Stimulated activated memory B cell treated with anti-CD40 and anti-IgM and Interleukin-4, amounts not matched to agents 10 μg/mL and 1 μg/mL and 100 μg/mL, for 72 hours (primary cell): ENCODE results near the gene KCNJ9.
"Not testable (repeated sequence)": the region's sequence is repeated elsewhere in the genome, so short reads cannot be mapped to it uniquely, and the experiment has no call there.

Source experiments
- ATAC-seq: fragments of 150-1000 bp; cut with Tn5 transposase; 2 replicates; pipeline ENCODE4 v1.10.0; 2021
- H3K27ac Mint-ChIP-seq: one replicate; pipeline ENCODE4 v1.8.0; 2022; ENCODE audit warnings: mild to moderate bottlenecking, mixed read lengths
- H3K27me3 Mint-ChIP-seq: one replicate; pipeline ENCODE4 v1.8.0; 2022; ENCODE audit warnings: mixed read lengths
- H3K36me3 Mint-ChIP-seq: one replicate; pipeline ENCODE4 v1.8.0; 2022; ENCODE audit warnings: mixed read lengths
- H3K4me1 Mint-ChIP-seq: one replicate; pipeline ENCODE4 v1.8.0; 2022; ENCODE audit warnings: mixed read lengths
- H3K4me3 Mint-ChIP-seq: one replicate; pipeline ENCODE4 v1.8.0; 2022; ENCODE audit warnings: mild to moderate bottlenecking, moderate library complexity, mixed read lengths
- H3K9me3 Mint-ChIP-seq: one replicate; pipeline ENCODE4 v1.8.0; 2022; ENCODE audit warnings: mixed read lengths

KCNJ9 gene

GRCh38 chr1:160117709-160118183 is 36.4 kb downstream of the KCNJ9 start:
- Mint-ChIP-seq H3K36me3 (no peaks in the 10 kb centered on the region), H3K27me3 (peaks cover 60% of the 10 kb centered on the region), H3K9me3 (no peaks in the 10 kb centered on the region), H3K27ac (no peak overlapping the region), H3K4me3 (no peak overlapping the region), H3K4me1 (no peaks in the 10 kb centered on the region)
- no peak for ATAC-seq

GRCh38 chr1:160118928-160119327 is 37.6 kb downstream of the KCNJ9 start:
- ATAC-seq: no peak
- H3K27ac Mint-ChIP-seq: no peak overlapping the region
- no peaks in the 10 kb centered on the region for H3K36me3 Mint-ChIP-seq
- no peak overlapping the region for H3K4me3 Mint-ChIP-seq
- no peaks in the 10 kb centered on the region for H3K9me3 Mint-ChIP-seq
- H3K4me1 Mint-ChIP-seq: no peaks in the 10 kb centered on the region
- H3K27me3 Mint-ChIP-seq: peaks cover 54% of the 10 kb centered on the region

GRCh38 chr1:160120797-160121196 is 39.5 kb downstream of the KCNJ9 start:
- Mint-ChIP-seq H3K27ac (no peak overlapping the region), H3K9me3 (no peaks in the 10 kb centered on the region), H3K27me3 (peaks cover 37% of the 10 kb centered on the region), H3K36me3 (no peaks in the 10 kb centered on the region), H3K4me1 (no peaks in the 10 kb centered on the region), H3K4me3 (no peak overlapping the region)
- ATAC-seq: no peak

GRCh38 chr1:160121388-160121787 is 40.0 kb downstream of the KCNJ9 start:
- no peak for ATAC-seq
- Mint-ChIP-seq H3K4me1 (no peaks in the 10 kb centered on the region), H3K27me3 (peaks cover 31% of the 10 kb centered on the region), H3K27ac (no peak overlapping the region), H3K36me3 (no peaks in the 10 kb centered on the region), H3K4me3 (no peak overlapping the region), H3K9me3 (no peaks in the 10 kb centered on the region)

- no peak for ATAC-seq
- H3K27ac Mint-ChIP-seq: no peak overlapping the region
Observed at GRCh38 chr1:160122978-160123495, 41.7 kb downstream of the KCNJ9 start.

GRCh38 chr1:160123726-160124125 is 42.4 kb downstream of the KCNJ9 start:
- Mint-ChIP-seq H3K4me1 (no peaks in the 10 kb centered on the region), H3K36me3 (no peaks in the 10 kb centered on the region), H3K27me3 (peaks cover 15% of the 10 kb centered on the region), H3K4me3 (no peak overlapping the region), H3K27ac (no peak overlapping the region), H3K9me3 (no peaks in the 10 kb centered on the region)
- ATAC-seq: no peak

More at GRCh38 chr1:160122978-160123495, 41.7 kb downstream of the KCNJ9 start:
- H3K9me3 Mint-ChIP-seq: no peaks in the 10 kb centered on the region
- no peak overlapping the region for H3K4me3 Mint-ChIP-seq
- no peaks in the 10 kb centered on the region for H3K4me1 Mint-ChIP-seq
- no peaks in the 10 kb centered on the region for H3K36me3 Mint-ChIP-seq
- peaks cover 22% of the 10 kb centered on the region for H3K27me3 Mint-ChIP-seq

GRCh38 chr1:160124705-160125478 is 43.6 kb downstream of the KCNJ9 start:
- Mint-ChIP-seq H3K4me1 (no peaks in the 10 kb centered on the region), H3K27ac (no peak overlapping the region), H3K9me3 (no peaks in the 10 kb centered on the region), H3K4me3 (no peak overlapping the region), H3K36me3 (no peaks in the 10 kb centered on the region), H3K27me3 (peaks cover 14% of the 10 kb centered on the region)
- no peak for ATAC-seq

GRCh38 chr1:160125746-160126145 is 44.4 kb downstream of the KCNJ9 start:
- Mint-ChIP-seq H3K4me3 (no peak overlapping the region), H3K9me3 (no peaks in the 10 kb centered on the region), H3K4me1 (no peaks in the 10 kb centered on the region), H3K27me3 (peaks cover 11% of the 10 kb centered on the region), H3K27ac (no peak overlapping the region), H3K36me3 (no peaks in the 10 kb centered on the region)
- ATAC-seq: no peak

- not testable (repeated sequence) for H3K27ac Mint-ChIP-seq, ATAC-seq, H3K4me1 Mint-ChIP-seq, H3K9me3 Mint-ChIP-seq, H3K4me3 Mint-ChIP-seq, H3K36me3 Mint-ChIP-seq
- peaks cover 15% of the 10 kb centered on the region for H3K27me3 Mint-ChIP-seq
Observed at GRCh38 chr1:160126342-160126741, 45.0 kb downstream of the KCNJ9 start.

- H3K27me3 Mint-ChIP-seq: peaks cover 15% of the 10 kb centered on the region
- no peaks in the 10 kb centered on the region for H3K36me3 Mint-ChIP-seq
- no peak overlapping the region for H3K27ac Mint-ChIP-seq
- no peaks in the 10 kb centered on the region for H3K9me3 Mint-ChIP-seq
- no peak for ATAC-seq
- H3K4me3 Mint-ChIP-seq: no peak overlapping the region
- no peaks in the 10 kb centered on the region for H3K4me1 Mint-ChIP-seq
Observed at GRCh38 chr1:160127381-160127780, 46.0 kb downstream of the KCNJ9 start.

- Mint-ChIP-seq H3K27ac (no peak overlapping the region), H3K4me1 (no peaks in the 10 kb centered on the region), H3K27me3 (peaks cover 15% of the 10 kb centered on the region), H3K9me3 (no peaks in the 10 kb centered on the region), H3K4me3 (no peak overlapping the region), H3K36me3 (no peaks in the 10 kb centered on the region)
- ATAC-seq: no peak
Observed at GRCh38 chr1:160127865-160128523, 46.7 kb downstream of the KCNJ9 start.

GRCh38 chr1:160128636-160129035 is 47.3 kb downstream of the KCNJ9 start:
- no peak for ATAC-seq
- H3K36me3 Mint-ChIP-seq: no peaks in the 10 kb centered on the region
- H3K4me1 Mint-ChIP-seq: no peaks in the 10 kb centered on the region
- H3K9me3 Mint-ChIP-seq: no peaks in the 10 kb centered on the region
- no peak overlapping the region for H3K4me3 Mint-ChIP-seq
- H3K27me3 Mint-ChIP-seq: peaks cover 11% of the 10 kb centered on the region
- no peak overlapping the region for H3K27ac Mint-ChIP-seq

- H3K27ac Mint-ChIP-seq: no peak overlapping the region
- peaks cover 15% of the 10 kb centered on the region for H3K27me3 Mint-ChIP-seq
- H3K4me3 Mint-ChIP-seq: no peak overlapping the region
- H3K9me3 Mint-ChIP-seq: no peaks in the 10 kb centered on the region
- H3K4me1 Mint-ChIP-seq: no peaks in the 10 kb centered on the region
- ATAC-seq: no peak
- no peaks in the 10 kb centered on the region for H3K36me3 Mint-ChIP-seq
Observed at GRCh38 chr1:160129046-160129445, 47.7 kb downstream of the KCNJ9 start.

- Mint-ChIP-seq H3K27ac (no peak overlapping the region), H3K4me3 (no peak overlapping the region), H3K36me3 (no peaks in the 10 kb centered on the region), H3K27me3 (peaks cover 20% of the 10 kb centered on the region), H3K4me1 (no peaks in the 10 kb centered on the region), H3K9me3 (no peaks in the 10 kb centered on the region)
- ATAC-seq: no peak
Observed at GRCh38 chr1:160129558-160129957, 48.2 kb downstream of the KCNJ9 start.

GRCh38 chr1:160129966-160130365 is 48.6 kb downstream of the KCNJ9 start:
- no peak for ATAC-seq
- Mint-ChIP-seq H3K9me3 (no peaks in the 10 kb centered on the region), H3K27me3 (peaks cover 25% of the 10 kb centered on the region), H3K36me3 (no peaks in the 10 kb centered on the region), H3K4me3 (no peak overlapping the region), H3K4me1 (no peaks in the 10 kb centered on the region), H3K27ac (no peak overlapping the region)

GRCh38 chr1:160130486-160130885 is 49.1 kb downstream of the KCNJ9 start:
- Mint-ChIP-seq H3K4me3 (no peak overlapping the region), H3K9me3 (no peaks in the 10 kb centered on the region), H3K27me3 (peaks cover 29% of the 10 kb centered on the region), H3K4me1 (no peaks in the 10 kb centered on the region), H3K27ac (no peak overlapping the region), H3K36me3 (no peaks in the 10 kb centered on the region)
- no peak for ATAC-seq
